GM18526 (cell line): ENCODE results near the gene MAP4K4.

ENCODE experiments used
- POLR2A ChIP-seq: IDR thresholded peaks from 3 replicates; pipeline ENCODE4 v1.6.1; 2011; ENCODE audit not compliant: insufficient read length; ENCODE audit errors: extremely low read depth

Gene MAP4K4

DNA sequence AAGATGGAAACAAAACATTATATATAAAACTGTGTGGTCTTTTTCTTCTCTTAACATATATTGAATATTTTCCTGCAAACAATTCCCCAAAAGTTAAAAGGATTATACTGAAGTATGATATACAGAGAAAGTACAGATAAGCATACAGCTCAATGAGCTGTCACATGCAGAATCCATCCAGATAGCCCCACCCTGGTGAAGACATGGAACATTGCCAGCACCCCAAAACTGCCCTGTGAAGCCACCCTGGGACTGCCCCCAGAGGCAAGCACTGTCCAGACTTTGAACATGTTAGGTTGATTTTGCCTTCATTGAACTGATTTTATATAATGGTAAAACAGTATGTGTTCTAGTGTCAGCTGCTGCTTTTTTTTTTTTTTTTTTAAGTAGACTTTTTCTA is 182.0 kb downstream of the MAP4K4 start:
- no peak for TF ChIP-seq POLR2A

DNA sequence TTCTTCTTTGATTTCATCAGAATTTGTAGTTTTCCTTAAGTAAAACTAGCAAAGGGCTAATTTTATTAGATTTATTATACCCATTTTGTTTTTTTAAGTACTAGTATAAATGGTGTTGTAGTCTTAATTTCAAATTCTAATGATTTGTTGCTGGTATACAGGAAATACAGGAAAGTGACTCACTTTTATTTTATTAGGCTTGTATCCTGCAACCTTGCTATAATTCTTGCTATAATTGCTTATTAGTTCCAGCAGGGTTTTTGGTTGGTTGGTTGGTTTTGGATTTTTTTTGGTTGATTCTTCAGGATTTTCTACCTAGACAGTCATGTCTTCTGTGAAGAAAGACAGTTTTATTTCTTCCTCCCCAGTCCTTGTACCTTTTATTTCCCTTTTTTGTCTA is 183.6 kb downstream of the MAP4K4 start:
- no peak for TF ChIP-seq POLR2A

DNA sequence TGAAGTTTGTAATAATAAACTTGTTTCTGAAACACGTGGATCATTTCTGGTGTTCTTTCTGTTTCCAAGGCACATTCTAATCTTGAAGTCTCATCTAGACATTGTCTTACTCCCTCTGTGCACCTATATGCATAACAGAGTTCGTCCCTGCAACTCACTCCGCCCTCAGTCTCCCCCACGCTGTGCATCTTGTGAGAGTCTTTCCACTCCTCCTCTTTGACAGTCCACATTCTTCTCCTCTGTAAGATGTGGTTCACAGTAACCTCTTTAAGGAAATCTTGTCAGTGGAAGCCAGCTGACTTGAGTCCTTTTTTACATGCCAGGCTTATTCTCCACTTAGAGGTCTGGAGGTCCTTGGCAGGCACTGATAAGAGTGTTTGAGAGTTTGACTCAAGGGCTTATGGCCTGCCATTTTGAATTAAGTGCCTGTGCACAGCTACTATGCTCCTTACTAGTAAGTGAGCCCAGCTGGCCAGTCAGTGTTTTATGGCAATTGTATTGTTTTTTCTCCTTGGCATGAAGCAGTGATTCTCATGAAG is 185.3 kb downstream of the MAP4K4 start:
- TF ChIP-seq POLR2A = no peak

DNA sequence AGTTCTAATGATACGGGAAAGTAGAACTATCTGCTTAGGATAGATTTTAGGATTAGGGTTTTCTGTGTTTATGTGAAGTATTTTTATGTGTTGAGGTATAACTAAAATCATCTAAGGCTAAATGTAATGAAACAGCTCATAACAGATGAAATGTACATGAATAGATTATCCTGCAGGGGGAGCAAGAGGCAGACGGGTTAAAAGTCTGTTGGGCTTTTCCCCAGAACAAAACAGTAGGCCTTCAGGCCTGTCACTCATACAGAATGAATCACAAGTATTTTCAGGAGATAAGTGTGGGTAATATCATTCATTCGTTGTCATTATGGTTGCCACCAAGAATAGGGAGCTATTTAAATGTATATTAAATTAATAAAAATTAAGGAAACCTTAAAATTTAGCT is 186.4 kb downstream of the MAP4K4 start:
- no peak for TF ChIP-seq POLR2A

DNA sequence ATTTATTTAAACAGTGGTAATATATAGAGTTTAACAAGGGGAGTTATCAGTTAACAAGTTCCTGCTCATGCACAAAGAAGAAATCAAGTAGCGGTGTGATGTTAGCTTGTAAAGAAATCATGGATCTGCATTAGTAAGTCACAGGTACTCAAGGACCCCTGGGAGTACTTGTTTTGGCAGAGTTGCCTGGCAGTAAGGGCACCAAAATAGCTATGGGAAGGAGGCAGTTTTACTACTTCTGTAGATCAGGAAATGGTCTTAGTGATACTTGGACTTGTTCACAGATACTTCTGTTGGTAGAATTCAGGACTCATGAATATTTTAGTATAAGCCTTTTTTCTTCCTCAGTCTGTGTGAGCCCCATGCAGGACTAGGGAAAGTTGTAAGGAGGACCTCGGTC is 186.9 kb downstream of the MAP4K4 start:
- no peak for TF ChIP-seq POLR2A

DNA sequence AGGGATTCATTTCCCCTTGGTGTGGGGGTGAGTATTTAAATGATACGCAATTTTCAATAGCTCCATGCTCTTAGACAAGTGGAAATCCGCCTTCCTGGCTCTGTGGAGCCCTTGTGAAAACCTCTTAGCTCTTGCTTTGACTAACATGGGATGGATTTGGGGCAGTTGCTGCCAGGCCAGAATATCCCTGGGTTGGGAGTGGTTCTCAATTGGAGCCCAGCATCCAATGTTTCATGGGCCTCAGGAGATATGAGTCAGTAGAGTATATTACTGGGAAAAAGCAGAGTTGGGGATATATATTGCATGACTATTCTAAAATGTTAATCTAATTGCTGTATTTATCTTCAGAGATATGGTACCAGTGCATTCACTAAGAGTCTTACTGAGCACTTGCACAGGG is 189.8 kb downstream of the MAP4K4 start:
- no peak for TF ChIP-seq POLR2A

DNA sequence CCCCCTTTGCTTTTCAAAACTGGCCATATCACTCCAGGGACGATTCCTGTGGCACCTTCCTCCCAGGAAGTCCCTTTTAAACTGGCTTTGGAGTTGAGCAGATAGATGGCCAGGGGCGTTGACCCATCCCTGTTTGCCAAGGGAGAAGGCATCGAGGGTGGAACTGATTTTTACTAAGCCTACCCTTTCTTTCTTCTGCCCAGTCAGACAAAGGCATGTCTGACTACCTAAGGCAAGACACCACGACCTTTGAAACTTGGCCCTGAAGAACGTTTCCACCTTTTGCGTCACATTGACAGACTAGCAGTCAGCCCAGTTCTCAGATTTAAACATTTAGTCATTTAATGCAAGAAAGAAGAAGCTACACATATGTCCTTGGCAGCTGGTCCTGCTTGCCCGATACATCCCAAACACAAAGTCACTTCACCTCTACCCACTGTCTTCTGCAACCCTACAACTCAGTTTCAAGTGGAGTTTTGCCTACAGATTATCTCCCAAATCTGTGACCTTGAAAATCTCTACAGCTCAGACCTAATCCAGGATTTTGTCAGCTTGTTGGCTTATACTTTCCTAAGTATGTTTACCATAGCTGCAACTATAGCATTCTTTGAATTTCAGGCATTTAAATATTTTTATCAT is 192.1 kb downstream of the MAP4K4 start:
- no peak for TF ChIP-seq POLR2A

DNA sequence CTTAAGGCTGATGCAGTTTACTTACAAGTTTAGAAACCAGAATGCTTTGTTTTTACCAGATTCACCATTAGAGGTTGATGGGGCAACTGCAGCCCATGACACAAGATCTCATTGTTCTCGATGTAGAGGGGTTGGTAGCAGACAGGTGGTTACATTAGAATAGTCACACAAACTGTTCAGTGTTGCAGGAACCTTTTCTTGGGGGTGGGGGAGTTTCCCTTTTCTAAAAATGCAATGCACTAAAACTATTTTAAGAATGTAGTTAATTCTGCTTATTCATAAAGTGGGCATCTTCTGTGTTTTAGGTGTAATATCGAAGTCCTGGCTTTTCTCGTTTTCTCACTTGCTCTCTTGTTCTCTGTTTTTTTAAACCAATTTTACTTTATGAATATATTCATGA is 194.9 kb downstream of the MAP4K4 start:
- no peak for TF ChIP-seq POLR2A

DNA sequence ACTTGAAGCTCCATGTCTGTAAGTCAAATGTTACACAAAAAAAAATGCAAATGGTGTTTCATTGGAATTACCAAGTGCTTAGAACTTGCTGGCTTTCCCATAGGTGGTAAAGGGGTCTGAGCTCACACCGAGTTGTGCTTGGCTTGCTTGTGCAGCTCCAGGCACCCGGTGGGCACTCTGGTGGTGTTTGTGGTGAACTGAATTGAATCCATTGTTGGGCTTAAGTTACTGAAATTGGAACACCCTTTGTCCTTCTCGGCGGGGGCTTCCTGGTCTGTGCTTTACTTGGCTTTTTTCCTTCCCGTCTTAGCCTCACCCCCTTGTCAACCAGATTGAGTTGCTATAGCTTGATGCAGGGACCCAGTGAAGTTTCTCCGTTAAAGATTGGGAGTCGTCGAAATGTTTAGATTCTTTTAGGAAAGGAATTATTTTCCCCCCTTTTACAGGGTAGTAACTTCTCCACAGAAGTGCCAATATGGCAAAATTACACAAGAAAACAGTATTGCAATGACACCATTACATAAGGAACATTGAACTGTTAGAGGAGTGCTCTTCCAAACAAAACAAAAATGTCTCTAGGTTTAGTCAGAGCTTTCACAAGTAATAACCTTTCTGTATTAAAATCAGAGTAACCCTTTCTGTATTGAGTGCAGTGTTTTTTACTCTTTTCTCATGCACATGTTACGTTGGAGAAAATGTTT is 196.3 kb downstream of the MAP4K4 start:
- TF ChIP-seq POLR2A = no peak

DNA sequence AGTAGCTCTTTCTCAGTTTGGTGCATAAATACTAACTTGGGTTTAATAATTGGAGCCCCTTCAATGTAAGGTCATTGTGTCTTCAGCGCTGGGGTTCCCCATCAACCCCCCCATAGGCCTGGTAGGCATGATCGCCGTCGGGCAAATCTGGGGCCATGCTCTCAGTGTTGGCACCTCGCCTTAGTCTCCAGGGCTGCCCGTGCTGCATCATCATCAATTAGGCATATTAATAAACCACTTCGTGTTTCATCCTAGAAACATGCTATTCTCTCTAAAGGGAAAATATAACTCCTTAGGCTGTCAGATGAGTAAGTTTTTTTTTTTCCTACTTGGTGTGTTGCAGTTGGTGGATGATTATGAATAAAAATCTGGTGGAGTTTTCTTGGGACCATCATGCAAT is 197.5 kb downstream of the MAP4K4 start:
- no peak for TF ChIP-seq POLR2A

DNA sequence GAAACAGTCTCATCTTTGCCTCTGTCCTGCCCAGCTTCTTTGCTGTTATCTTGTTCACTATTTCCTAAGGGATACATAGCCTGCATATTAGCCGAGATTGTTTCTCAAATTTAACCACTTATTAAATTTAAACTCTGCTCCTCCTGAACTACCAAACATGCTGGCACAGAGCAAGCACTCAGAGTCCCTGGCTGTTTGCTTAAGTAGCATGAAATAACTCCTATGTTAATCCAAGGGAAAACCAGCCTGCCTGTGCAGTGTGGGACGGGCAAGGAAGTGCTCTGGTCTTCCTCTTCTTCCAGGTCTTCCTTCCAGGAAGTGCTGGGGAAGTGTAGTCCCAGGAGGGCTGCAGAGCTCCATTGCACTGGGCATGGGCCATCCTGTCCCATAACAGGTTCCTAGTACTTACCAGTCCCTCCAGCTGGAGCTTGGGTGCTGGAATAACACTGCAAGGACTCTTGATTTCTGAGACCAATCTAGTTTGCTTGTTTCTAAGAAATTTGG is 198.4 kb downstream of the MAP4K4 start:
- no peak for TF ChIP-seq POLR2A

DNA sequence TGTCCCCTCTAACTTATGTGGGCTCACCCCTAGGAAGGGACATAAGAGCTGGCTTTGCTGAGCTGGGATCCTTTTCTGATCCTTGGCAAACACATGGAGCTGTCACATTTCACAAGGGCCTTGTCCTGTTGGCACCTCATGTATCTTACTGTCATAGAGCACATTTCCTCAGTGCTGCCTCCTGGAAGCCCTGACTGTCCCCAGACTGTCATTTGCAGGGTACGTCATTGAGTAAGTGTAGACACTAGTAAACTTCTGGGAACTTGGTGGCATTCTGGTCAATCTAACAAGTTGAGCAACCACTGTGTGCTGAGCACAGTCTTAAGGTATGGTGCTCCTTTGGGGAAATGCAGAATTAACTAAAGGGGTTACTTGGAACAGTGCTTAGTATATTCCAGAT is 199.8 kb downstream of the MAP4K4 start:
- no peak for TF ChIP-seq POLR2A

DNA sequence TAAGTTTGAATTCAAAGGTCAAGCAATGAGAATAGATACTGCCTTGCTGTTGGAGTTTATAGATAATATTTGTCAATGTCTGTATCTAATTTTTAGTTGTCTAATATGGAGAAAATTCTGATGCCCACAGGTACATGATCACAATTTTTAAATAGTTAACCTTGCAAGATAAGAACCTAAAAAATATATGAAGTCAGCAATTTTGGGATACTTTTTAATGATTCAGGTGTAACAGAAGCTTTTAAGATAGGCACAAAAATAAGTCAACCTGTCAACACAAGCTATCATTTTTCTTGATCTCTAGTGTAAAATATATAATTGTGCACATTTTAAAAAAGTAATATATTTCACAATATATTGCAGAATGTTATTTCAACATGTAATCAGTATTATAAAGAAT is 201.8 kb downstream of the MAP4K4 start:
- no peak for TF ChIP-seq POLR2A

DNA sequence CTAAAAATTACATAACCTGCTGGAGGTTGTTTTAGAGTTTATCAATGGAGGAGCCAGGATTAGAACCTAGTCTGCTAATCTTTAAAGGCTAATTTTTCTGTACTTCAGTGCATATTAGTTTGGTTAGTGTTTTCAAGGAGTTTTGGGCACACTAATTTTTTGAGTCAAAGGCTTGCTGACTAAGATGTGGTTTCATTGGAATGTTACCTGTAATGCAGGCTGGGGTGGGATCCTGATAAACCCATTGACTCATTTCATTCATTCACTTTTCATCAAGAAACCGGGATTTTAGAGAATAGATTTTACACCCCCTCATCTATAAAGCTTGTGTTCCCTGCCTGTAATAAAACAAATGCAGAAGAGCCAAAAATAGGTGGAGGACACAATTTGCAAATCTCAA is 202.4 kb downstream of the MAP4K4 start:
- TF ChIP-seq POLR2A = no peak

DNA sequence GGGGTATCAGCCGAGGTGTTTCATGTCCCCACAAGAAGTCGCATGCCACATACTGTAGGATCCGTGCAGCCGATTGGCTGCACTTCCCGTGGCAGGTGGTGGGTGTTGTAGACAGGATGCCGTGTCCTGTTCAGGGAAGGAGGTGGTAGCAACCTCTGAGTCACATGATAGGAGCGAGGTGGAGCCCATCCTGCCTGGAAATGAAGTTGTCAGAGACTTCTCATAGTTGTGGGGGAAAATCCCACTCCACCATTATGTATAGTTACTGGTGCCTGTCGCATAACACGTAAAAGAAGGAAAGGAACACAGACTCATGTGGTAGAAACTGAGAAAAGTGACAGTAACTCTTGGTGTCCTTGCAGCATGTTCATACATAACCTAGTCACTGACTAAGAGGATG is 202.9 kb downstream of the MAP4K4 start:
- no peak for TF ChIP-seq POLR2A

DNA sequence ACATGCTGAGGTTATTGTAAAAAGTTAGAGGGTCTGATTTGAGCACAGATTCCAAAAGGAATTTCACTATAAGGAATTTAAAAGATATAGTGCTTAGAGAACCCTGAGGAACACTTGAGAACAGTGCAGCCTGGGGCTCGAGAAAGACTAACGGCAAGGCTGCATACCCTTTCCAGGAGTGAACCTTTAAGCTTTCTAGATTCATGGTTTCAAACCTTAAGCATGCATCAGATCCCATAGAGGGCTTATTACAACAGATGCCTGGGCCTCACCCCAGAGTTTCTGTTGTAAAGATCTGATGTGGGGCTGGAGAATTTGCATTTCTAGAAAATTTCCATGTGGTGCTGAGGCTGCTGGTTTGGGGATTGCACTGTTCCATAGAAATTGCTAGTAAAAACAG is 203.7 kb downstream of the MAP4K4 start:
- no peak for TF ChIP-seq POLR2A

DNA sequence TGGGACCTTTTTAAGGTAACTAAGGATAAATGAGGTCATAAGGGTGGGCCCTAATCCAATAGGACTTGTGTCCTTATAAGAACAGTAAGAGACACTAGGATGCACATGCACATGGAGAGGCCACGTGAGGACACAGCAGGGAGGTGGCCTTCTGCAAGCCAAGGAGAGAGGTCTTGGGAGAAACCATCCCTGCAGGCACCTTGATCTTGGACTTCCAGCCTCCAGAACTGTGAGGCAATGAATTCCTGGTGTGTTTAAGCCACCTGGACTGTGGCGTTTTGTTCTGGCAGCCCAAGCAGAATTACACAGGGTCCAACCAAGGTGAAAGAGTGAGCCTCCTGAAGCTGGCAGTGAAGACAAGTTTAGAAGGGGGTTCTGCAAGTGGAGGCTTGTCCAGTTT is 204.7 kb downstream of the MAP4K4 start:
- no peak for TF ChIP-seq POLR2A

DNA sequence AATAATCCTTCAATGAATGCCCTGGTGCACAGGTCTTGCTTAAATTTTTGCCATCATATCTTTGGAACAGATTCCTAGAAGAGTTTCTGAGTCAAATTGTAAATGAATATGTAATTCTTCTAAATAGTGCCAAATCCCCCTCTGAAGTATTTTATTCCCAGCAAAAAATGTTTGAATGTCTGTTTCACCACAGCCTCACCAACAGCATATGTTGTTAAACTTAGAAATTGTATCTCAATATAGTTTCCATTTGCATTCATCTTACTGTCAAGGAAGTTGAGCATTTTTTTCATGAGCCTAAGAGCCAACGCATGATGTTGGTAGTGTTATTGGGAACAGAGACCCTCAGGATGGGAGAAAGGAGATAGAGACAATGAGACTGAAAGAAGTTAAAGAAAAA is 207.4 kb downstream of the MAP4K4 start:
- no peak for TF ChIP-seq POLR2A
